ENCODE data around the gene CTBP1.

The CTBP1 gene

DNA sequence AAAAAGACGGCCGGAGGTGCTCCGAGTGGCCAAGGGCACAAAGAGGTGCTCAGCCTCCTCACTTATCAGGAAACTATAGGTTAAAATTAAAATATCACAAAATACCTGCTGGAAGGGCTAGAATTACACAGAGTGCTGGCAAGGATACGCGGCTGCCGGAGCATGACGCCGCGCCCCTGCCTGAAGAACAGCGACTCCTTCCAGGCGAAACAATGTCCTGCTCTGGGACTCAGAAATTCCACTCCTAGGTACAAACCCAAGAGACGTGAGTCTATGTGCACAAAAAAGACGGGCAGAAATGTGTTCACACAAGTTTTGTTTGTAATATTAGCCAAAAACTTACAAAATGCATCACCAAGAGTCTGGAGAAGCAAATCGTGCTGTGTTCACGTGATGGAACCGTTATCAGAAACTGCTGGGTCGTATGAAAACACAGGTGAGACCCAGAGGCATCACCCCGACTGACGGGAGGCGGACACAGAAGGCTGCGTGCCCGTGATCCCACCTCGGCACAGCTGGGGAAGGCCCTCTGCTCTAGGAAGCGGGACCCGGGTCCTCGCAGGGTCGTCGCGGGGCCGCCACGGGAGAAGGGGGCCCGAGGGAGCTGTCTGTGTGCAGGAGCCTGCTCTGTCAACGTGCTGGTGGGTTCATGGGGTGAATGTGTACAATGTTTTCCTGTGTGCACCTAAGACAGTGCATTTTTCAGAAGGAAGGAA, 27.6 kb downstream of the CTBP1 start:
- DNase-seq = no peak

GRCh38 chr4:1220566-1220965, 28.4 kb downstream of the CTBP1 start:
- no peak for DNase-seq

GRCh38 chr4:1219566-1219950, 29.4 kb downstream of the CTBP1 start:
- no peak for DNase-seq

- DNase-seq = no peak
Observed at GRCh38 chr4:1218634-1219565, 30.0 kb downstream of the CTBP1 start.

GRCh38 chr4:1217366-1217765, 31.6 kb downstream of the CTBP1 start:
- no peak for DNase-seq

DNA sequence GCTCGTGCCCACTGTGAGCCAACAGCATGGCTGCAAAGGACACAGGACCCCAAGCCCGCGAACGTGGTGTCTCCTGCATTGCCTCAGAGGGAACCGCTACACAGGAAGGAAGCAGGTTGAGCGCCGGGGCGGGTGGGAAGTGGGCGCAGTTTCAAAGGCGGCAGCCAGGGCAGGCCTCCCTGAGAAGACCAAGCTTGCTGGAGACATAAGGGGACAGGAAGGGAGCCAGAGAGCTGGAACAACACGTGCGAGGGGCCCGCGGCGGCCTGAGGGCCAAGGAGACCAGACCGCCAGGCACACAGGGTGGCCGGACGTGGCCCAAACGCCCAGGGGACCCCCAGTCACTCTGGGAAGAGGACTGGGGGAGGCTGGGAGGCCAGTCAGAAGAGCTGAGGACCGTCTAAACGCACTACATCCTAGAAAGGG, 32.0 kb downstream of the CTBP1 start:
- peak; percentile 58 for DNase-seq

GRCh38 chr4:1216076-1216614, 32.8 kb downstream of the CTBP1 start:
- no peak for DNase-seq

DNA sequence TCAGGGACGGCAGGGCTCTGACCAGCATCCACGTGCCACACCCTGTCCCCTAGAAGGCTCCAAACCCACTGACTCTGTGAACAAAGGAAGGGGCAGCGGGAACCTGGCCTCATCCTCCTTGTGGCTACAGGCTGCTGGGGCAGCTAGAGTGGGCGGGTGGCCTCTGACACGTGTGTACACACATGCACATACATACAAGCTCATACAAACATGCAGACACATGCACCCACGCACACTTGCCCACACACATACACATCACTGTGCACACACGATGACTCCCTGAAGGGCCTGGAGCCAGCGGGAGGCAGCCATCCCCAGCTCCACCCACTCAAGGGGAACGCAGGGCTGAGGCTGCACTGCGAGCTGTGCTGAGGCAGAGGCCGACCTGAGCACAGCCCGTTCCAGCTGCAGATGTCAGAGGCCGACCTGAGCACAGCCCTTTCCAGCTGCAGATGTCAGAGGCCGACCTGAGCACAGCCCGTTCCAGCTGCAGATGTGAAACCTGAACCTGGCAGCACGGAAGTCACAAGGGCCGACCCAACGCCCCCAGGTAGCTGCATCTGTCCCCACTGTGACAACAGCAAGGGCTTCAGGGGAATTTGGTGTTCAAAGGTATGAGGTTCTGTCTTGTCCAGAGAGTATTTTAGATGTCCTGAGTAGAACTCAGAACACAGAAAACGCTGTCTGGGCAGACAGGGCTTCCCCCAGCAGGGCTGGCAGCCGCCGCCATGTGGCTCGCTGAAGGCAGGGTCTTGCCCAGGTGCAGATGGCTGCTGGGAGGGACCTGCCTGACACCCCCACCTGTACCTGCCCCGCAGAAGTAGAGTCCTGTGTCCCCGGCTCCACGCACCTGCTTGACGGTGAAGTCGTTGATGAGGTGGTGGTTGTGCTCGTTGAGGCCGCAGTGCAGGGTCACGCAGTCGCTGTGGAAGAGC, 33.5 kb downstream of the CTBP1 start:
- no peak for DNase-seq

DNA sequence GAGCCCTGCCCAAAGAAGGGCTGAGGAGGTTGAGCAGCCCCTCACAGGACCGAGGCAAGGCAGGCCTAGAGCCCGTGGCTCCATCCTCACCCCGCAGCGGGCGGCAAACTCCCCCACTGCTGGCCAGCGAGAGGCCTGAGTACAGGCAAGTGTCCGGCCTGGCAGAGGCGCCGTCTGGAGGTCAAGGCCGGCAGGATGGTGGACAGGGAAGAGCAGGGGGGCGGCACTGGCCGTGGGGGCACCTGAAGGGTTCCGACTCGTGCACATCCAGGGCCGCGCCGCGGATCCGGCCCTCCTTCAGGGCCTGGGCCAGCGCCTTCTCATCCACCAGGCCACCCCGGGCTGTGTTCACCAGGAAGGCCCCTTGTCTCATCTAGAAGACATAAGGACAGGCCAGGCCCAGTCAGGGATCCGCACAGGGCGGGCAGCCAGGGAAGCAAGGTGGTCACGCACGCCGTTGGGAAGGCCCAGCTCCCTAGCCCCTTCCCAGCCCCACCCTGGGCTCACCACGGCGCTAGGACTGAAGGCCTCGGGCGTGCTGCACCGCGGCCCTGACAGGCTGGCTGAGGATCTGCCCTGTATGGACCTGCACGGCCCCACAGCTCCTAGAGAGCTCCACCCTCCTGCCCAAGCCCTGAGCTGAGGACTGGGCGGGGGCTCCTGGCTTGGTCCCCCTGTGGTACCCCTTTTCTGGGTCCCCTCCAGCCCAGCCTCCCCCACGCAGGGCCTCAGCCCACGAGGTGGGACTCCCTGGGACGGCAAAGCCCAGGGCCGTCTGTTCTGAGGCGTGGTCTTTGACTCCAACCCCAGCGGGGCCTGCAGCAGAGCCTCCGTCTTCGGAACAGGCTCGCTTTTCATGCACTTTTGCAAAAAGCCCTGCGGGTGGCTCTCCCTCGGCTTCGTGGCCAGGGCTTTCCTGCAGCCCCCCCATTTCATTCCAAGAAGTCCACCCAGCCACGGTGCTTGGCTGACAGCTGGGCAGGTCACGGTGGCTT, 34.5 kb downstream of the CTBP1 start:
- DNase-seq = no peak

GRCh38 chr4:1213336-1213995, 35.5 kb downstream of the CTBP1 start:
- no peak for DNase-seq

- DNase-seq = no peak
Observed at GRCh38 chr4:1212546-1213335, 36.2 kb downstream of the CTBP1 start.

DNA sequence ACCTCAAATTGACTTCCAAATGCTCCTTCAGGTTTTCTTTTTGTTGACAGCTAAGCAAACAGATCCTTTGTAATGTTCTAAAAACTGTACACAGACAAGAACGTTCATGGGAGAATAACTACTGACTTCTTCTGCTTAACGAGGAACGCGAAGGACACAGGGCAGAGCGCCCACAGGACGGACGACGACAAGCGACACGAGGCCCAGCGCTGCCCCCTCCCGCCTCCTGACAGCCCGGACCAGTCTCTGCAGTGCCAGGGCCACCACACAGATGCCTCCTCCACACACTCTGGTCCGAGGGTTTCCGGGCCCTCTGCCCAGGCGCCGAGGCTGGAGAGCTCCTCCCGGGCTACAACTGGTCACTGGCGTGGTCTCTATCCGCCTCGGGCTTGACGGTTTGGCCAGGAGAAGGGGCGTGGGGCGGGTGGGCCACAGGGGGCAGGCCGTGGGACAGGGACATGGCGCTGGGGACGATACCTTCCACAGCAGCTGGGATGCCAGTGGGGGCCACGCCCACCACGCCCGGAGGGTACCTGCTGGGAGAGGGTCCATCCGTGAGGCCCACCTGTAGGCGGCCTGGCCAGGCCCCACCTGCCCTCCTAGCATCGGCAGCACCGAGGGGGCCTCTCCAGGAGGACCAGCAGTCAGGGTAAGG, 36.9 kb downstream of the CTBP1 start:
- DNase-seq = no peak

DNA sequence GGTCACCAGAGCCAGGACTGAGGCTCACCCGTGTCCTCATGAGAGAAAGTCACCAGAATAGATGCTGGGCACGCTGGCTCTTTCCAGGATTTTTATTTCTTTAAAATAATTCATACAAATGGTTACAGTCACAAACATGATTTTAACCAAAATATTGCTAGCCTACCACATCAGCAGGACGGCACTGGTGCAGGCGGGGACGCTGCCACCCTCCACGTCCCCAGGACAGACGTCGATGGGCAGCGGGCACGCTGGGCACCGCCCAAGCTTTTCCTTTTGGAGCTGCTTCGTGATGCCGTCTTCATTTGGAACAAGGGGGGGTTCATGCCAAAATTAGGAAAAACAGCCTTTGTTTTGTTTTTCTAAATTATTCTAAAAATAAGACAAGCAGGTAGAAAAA, 37.6 kb downstream of the CTBP1 start:
- DNase-seq = no peak

GRCh38 chr4:1210971-1211370, 38.0 kb downstream of the CTBP1 start:
- no peak for DNase-seq

GRCh38 chr4:1210241-1210841, 38.6 kb downstream of the CTBP1 start:
- DNase-seq = no peak

- no peak for DNase-seq
Observed at GRCh38 chr4:1209821-1210220, 39.1 kb downstream of the CTBP1 start.

DNA sequence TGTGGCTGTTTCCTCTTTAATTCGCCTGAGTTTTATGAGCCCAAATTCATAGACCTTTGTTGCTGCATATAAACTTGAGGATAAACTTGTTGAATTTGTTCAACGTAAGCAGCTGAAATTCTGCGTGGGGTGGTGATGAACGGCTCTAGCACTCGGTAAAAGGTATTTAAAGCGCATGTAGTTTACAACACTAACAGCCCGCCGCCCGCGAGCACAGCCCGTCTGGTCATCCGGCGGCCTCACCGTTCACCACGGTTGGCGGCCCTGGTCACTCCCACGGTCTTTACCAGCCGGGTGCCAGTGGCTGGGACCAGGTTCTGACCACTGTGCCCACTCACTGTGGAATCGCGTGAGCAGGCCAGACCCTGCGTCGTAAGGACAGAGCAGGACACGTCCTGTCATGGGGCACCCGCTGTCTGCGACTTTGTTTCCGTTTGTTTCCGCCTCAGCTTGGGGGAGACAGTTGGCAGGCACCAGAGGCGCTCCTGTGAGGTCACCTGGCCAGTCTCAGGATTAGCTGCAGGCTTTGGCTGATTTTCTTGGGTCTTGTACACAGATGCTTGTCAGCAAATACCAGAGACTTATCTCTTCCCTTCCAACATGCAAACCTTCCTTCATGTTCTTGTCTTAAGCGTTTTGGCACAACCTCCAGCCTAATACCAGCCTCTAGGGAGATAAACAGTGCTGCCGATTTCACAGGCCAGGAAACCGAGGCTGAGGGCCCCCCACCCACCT, 39.8 kb downstream of the CTBP1 start:
- DNase-seq = no peak

DNA sequence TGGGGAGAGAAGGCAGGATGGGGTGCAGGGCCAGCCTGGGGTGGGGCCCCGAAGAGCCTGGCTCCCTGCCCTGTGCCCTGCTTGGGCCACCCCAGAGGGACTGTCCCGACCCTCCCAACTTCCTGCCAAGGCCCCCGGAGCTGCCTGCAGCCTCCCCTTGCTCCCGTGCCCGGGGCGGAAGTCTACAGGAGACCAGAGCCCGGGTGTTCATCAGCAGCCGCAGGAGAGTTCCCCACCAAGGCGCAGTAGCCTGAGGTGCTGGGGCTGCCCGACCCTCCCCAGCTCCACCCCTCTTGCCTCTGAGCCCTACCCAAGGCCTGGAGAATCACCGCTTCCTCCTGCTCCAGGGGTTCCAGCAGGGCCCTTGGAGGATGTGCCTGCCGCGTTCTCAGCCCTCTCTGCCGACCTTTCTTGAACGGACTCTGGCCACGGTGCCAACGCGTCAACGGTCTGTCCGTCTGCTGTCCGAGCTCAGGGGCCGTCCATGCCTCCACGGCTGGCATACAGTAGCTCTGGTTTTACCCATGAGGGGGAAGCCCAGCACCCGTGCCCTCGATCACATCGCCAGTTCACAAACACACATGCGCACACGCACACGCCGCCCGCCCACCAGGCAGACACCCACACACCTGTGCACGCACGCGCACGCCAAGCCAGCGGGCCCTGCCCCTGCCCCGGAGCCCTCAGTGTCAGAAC, 40.5 kb downstream of the CTBP1 start:
- DNase-seq = no peak

Data from CD4-positive, alpha-beta T cell treated with Interleukin-4 for 4 hours (primary cell).